Peyer's patch (tissue), 4 donors: Measurements from ENCODE around the gene TAS1R3. TPM values are rescaled to one million over a fixed set of nuclear protein-coding genes. Genes with fewer than 3 reads are reported as not detected.
A peak's percentile ranks its signal among the peaks of the same experiment; 100 is the strongest.

Experiments used
- DNase-seq, 3 donors: peaks; one replicate each; pipeline ENCODE4 v3.0.0-alpha.2; 2017 to 2019
- H3K27ac ChIP-seq, 4 donors: fragments of 200-600 bp; sonication (generic); one replicate each; pipeline ENCODE4 v1.5.1; 2016 to 2019
- H3K27me3 ChIP-seq, 2 donors: fragments of 200-600 bp; sonication (generic); one replicate each; pipeline ENCODE4 v1.5.1; 2019
- H3K36me3 ChIP-seq, 3 donors: fragments of 200-600 bp; sonication (generic); one replicate each; pipeline ENCODE4 v1.5.1; 2016 to 2019
- H3K4me1 ChIP-seq, 4 donors: fragments of 200-600 bp; sonication (generic); one replicate each; pipeline ENCODE4 v1.5.1; 2016 to 2019
- H3K4me3 ChIP-seq, 4 donors: fragments of 200-600 bp; sonication (generic); 1 replicate in 3 of 4; 2 replicates in 1 of 4; pipeline ENCODE4 v1.5.1; 2016 to 2019; ENCODE audit warnings: mild to moderate bottlenecking in 1 of 4
- H3K9me3 ChIP-seq, 4 donors: fragments of 200-600 bp; sonication (generic); one replicate each; pipeline ENCODE4 v1.5.1; 2016 to 2019; ENCODE audit warnings: mild to moderate bottlenecking in 1 of 4
- CTCF ChIP-seq, 6 experiments: fragments of 450-650 bp in 4 of 6; fragments of 200-600 bp in 2 of 6; sonication (generic) in 1 of 6; IDR thresholded peaks; one replicate each; pipeline ENCODE4 v1.5.1; 2017 to 2019; ENCODE audit warnings: antibody characterized with exemption in 6 of 6, mild to moderate bottlenecking in 3 of 6, moderate library complexity in 1 of 6
- POLR2A ChIP-seq, 2 donors: fragments of 450-650 bp; IDR thresholded peaks; one replicate each; pipeline ENCODE4 v1.5.1; 2017; ENCODE audit warnings: antibody characterized with exemption in 2 of 2, mild to moderate bottlenecking in 2 of 2, moderate library complexity in 2 of 2
- total RNA-seq, 4 donors: library from RNA; depleted of rRNA; stranded (reverse); fragments of >200 nt; gene quantifications; one replicate each; pipeline ENCODE4 v1.1.0, GENCODE V29; 2016

TAS1R3 gene
- total RNA-seq, 4 donors from 2014 or later: 2.1 to 5.8 (median 3.0) TPM

GRCh38 chr1:1310109-1310385, 21.0 kb upstream of the TAS1R3 start:
- no peaks in the 10 kb centered on the region for H3K27me3 ChIP-seq
- no peak for DNase-seq
- H3K27ac ChIP-seq: peak overlapping the region in 1 of 4 donors; percentile 94
- H3K4me3 ChIP-seq: peak overlapping the region in 1 of 4 donors; percentile 96
- TF ChIP-seq POLR2A (IDR thresholded peaks at IDR 0.05) (no peak), CTCF (IDR thresholded peaks at IDR 0.05) (no peak)
- peaks cover 0 to 50% (median 0%) of the 10 kb centered on the region in 3 donors for H3K36me3 ChIP-seq
- no peaks in the 10 kb centered on the region for H3K9me3 ChIP-seq
- peaks cover 9 to 37% (median 30%) of the 10 kb centered on the region in 4 donors for H3K4me1 ChIP-seq

GRCh38 chr1:1310476-1311053, 20.5 kb upstream of the TAS1R3 start:
- TF ChIP-seq CTCF (IDR thresholded peaks at IDR 0.05) (no peak), POLR2A (IDR thresholded peaks at IDR 0.05) (no peak)
- peak overlapping the region in 1 of 4 donors; percentile 94 for H3K27ac ChIP-seq

GRCh38 chr1:1311107-1312104, 19.7 kb upstream of the TAS1R3 start:
- H3K27me3 ChIP-seq: no peaks in the 10 kb centered on the region
- no peak for TF ChIP-seq POLR2A (IDR thresholded peaks at IDR 0.05)
- TF ChIP-seq CTCF (IDR thresholded peaks at IDR 0.05): no peak
- H3K4me1 ChIP-seq: peaks cover 0 to 23% (median 18%) of the 10 kb centered on the region in 4 donors
- H3K27ac ChIP-seq: no peak overlapping the region
- no peak for DNase-seq
- no peak overlapping the region for H3K4me3 ChIP-seq
- peaks cover 0 to 57% (median 0%) of the 10 kb centered on the region in 3 donors for H3K36me3 ChIP-seq
- no peaks in the 10 kb centered on the region for H3K9me3 ChIP-seq

More at GRCh38 chr1:1310476-1311053, 20.5 kb upstream of the TAS1R3 start:
- DNase-seq: no peak
- H3K4me3 ChIP-seq: no peak overlapping the region
- H3K4me1 ChIP-seq: peaks cover 4 to 31% (median 26%) of the 10 kb centered on the region in 4 donors
- no peaks in the 10 kb centered on the region for H3K9me3 ChIP-seq
- no peaks in the 10 kb centered on the region for H3K27me3 ChIP-seq
- peaks cover 0 to 53% (median 0%) of the 10 kb centered on the region in 3 donors for H3K36me3 ChIP-seq

GRCh38 chr1:1312450-1313314, 18.4 kb upstream of the TAS1R3 start:
- H3K36me3 ChIP-seq: peaks cover 0 to 67% (median 0%) of the 10 kb centered on the region in 3 donors

More at GRCh38 chr1:1312450-1313314, 18.4 kb upstream of the TAS1R3 start:
- Histone ChIP-seq H3K27ac (no peak overlapping the region), H3K9me3 (no peaks in the 10 kb centered on the region), H3K27me3 (no peaks in the 10 kb centered on the region), H3K4me1 (peaks cover 0 to 18% (median 8%) of the 10 kb centered on the region in 4 donors), H3K4me3 (no peak overlapping the region)
- TF ChIP-seq CTCF (IDR thresholded peaks at IDR 0.05): no peak
- no peak for TF ChIP-seq POLR2A (IDR thresholded peaks at IDR 0.05)
- no peak for DNase-seq
